ENCODE measurements around the gene SCFD2.
"Not testable (repeated sequence)": the region's sequence is repeated elsewhere in the genome, so short reads cannot be mapped to it uniquely, and the experiment has no call there.

SCFD2 gene

DNA sequence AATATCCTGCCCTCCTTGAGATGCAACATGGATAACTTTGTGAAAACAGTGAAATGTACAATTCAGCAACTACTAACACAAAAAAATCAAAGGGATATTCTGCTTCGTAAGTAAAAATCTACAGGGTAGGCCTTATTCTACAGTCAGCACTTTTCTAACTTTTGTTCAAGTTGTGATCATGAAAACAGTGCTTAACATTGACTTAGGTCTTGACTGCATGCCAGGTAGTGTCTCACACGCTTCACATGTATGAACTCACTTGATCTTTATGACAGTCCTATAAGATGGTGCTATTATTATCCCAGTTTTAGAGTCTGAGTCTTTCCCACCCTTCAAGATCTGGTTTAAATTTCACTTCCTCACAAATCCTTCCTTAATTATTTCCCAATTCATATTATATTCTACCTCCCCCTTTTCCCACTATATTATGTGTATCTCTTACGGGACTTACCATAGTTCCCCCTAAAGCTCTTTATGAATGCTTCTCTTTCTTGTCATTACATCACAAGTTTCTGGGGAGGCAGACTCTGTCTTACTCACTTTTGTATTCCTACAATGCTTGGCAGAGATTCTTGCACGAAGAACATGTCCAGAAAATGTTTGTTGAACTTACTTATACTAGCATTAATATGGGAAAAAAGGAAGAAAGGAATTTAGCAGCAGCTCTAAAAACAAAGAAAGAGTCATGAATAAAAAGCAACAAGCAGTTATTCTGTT is 179.8 kb downstream of the SCFD2 start:
- no peak for DNase-seq

DNA sequence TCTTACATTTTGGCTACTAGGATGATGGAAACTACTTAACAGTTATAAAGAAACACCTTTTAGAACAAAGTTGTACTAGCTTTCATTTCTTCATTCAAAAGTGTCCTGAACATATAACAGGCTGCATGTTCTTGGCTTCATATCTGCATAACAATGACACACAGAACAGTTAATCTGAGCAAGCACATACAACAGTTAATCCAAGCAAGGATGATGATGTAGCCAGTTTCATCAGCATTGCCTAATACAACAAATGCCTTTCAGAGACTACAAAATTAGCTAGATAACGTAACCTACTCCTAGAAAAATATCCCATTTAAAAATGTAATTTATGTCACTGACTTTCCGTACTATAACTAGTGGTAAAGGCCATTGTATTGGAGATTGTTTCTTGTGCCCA is 182.1 kb downstream of the SCFD2 start:
- DNase-seq: no peak

DNA sequence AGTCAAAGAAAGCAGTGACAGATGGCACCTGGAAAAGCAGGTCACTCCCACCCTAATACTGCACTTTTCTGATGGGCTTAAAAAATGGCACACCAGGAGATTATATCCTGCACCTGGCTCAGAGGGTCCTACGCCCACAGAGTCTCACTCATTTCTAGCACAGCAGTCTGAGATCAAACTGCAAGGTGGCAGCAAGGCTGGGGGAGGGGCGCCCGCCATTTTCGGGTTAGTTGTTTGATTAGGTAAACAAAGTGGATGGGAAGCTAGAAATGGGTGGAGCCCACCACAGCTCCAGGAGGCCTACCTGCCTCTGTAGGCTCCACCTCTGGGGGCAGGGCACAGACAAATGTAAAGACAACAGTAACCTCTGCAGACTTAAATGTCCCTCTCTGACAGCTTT is 188.1 kb downstream of the SCFD2 start:
- DNase-seq: not testable (repeated sequence)

DNA sequence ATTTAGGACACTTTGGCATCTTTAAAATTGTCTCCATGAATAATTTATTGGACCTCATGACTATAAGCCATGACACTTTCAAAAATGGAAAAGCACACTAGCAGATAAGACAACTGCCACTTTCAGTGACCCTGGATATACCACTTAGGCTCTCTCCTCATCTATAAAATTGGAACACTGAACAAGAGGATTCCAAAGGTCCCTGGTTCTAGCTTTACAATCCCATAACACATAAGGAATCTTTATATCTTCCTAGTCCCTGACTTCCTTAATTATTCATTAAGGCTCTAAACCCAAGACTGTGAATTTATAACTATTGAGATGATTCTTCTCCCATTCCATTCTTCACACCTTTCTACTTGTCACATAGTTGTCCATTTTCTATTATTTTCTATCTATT is 190.2 kb downstream of the SCFD2 start:
- no peak for DNase-seq

DNA sequence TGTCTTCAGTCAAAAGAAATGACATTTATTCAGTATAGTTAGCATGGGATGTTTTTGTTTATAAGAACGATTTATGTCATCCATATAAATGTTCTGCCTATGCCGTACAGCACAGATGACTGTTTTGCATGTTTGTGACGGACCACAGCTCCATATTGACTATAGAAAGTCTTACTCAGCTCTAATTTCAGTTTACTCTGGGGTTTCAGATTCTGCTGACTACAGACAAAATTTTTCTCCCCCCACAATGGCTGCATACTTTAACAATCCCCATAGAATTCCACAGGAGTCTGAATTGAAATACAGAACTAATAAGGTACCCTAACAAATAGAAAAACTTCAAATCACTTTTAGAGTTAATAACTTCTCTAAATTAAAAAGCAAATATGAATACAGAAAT is 191.0 kb downstream of the SCFD2 start:
- DNase-seq: no peak

DNA sequence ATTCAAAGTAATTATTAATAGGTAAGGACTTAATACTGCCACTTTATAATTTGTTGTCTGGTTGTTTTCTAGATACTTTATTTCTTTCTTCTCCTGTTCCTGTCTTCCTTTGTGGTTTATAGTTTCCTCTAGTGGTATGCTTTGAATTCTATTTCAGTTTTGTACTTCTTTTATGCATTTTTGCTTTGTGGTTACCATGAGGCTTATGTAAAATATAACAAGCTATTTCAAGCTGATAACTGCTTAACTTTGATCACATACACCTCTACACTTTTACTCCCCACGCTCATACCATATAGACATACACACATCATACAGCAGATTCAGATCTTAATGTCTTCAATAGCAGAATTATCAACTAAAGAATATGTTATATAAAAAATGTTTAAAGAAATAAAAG is 192.3 kb downstream of the SCFD2 start:
- no peak for DNase-seq

DNA sequence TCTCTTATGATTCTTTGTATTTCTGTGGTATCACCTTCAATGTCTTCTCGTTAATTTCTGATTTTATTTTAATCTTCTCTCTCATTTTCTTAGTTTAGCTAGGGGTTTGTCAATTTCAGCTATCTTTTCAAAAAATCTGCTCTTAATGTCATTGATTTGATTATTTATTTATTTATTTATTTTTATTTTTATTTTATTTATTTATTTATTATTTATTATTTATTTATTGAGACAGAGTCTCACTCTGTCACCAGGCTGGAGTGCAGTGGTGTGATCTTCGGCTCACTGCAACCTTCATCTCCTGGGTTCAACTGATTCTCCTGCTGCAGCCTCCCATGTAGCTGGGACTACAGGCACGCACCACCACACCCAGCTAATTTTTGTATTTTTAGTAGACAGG is 194.1 kb downstream of the SCFD2 start:
- no peak for DNase-seq

DNA sequence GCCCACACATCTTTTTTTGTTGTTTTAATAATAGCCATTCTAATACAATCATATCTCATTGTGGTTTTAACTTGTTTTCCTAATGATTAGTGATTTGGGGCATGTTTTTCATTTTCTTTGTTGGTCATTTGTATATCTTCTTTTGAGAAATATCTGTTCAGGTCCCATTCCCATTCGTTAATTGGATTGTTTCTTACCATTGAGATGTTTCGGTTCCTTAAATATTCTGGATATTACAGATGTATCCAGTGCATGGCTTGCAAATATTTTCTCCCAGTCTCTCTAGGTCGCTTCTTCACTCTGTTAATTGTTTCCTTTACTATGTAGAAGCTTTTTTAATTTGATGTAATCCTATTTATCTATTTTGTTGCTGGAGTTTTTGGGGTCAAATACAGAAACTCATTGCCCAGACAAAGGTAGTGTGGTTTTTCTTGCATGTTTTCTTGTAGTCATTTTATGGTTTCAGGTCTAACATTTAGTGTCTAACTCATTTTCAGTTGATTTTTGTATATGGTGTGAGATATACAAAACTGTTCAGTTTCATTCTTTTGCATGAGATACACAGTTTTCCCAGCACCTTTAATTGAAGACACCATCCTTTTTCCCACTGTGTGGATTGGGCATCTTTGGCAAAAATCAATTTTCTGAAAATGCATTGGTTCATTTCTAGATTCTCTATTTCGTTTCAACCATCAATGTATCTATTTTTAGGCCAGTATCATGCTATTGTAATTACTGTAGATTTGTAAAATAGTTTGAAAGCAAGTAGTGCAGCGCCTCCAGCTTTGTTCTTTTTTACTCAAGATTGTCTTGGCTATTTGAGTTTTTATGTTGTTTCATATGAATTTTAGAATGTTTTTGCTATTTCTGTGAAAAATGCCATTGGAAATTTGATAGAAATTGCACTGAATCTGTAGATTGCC is 195.9 kb downstream of the SCFD2 start:
- DNase-seq: no peak

DNA sequence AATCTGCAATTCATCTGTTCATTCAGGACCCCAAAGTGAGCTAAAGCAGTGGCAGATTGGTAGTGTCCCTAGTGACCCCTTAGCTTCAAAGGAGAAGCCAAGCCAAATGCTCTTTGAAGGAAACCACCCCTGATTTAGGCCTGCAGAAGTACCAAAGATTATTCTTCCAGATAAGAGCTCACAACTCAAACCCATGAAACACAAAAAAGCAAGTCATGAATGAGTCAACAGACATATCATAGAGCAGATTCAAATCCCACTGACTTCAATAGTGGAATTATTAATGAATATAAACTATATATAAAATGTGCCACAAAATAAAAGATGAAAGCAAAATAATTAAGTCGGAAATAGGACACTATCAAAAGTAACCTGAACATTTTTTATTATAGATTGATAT is 197.6 kb downstream of the SCFD2 start:
- no peak for DNase-seq

DNA sequence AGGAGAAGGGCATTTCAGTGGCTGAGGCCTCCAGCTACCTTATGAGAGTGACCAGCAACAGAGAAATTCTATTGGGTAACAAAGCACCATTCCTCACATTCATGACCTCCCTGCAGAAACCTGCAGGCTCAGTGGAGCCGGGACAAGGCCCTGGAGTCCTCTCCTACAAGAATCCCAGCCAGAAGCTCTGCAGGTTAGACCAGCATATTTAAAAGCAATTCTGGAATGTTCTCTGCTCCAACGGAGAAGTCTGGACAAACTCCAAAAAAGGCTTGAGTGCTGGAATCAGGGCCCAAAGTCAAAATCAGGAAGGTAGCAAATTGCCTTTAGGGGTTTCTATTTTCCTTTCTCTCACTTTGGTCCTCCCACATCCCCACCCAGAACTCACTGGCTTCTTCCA is 202.9 kb downstream of the SCFD2 start:
- no peak for DNase-seq

DNA sequence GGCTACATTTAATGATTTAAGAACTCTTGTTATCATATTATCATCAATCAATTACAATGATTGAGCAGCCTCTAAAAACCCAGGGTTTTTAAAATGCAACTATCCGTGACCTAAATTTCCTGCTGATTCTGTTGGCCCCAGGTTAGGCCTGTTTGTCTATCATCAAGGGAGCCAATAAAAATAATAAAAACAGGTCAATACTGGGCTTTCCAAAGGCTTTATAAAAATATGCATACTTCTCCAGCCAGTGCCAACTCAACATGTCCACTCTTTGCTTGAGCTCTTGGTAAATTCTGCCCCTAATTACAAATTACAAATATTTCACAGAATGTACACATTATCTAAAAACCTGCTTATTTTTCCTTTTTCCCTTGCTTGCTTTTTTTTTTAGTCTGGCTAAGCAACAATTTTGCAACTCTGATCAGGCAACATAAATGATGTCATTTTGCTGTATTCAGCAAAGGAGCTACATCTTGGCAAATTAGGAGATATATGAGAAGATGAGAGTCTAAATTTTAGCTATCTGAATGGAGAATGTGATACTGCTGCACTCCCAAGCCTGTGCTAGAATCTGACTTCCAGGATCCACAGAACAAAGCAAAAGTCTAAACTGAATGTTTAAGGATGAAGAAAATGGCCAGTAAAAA is 204.0 kb downstream of the SCFD2 start:
- DNase-seq: no peak

DNA sequence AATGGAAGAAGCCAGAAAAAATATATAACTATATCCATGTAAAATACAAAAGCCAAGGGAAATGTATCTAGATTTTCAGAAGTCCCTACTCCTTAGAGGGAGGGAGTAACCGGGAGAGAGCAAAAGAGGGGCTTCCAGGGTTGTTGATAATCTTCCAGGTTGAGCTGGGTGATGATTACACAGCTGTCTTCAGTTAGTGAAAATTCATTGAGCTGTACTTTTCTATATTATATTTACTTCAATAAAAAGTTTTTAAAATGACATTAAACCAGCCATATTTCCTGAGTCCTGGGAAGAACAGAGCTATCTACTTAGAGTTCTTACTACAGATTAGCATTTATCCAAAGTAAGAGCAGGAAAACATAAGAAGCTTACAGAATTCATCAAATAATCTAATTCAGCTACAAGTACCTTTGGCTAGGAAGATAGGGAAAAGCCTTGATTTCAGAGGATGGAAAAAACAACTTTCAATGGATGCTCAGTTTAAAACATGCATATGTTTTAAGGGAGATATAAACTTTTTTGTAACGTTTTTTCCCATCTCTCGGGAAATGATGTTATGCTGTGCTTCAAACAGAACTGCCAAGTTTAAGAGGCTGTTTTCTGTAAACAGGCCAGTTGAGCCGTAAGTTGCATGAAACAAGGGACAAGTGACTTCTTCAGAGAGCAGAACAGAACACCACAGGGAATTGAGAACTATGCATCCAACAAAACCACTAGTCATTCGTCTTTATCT is 204.6 kb downstream of the SCFD2 start:
- DNase-seq: no peak

DNA sequence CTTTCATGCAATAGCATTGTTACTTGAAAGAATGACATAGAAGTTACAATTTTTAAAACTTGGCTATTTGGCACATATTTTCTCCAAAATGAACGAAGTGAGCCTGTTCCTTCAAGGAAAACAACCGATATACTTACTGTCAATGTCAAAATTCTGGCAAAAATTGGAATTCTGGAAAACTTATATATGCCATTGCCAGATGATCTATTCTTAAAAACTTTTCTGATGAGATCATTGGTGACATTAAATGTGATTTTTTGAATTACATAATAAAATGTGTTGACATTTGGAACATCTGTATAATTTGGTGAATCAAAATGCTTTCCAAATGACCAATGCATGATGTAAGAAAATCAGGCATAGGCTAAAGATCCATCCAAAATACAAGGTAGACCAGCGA is 209.0 kb downstream of the SCFD2 start:
- DNase-seq: no peak

DNA sequence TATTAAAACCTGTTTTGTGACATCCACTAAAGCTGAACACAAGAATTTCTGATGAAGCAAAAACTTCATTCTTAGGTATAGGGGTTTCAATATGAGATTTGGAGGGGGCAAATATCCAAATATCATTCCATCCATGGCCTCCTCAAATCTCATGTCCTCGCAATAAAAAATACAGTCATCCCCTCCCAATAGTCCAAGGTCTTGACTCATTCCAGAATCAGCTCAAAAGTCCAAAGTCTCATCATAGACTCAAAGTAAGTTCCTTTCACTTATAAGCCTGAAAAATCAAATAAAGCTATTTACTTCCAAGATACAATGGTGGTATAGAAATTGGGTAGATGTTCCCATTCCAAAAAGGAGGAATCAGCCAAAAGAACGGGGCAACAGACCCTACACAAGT is 213.4 kb downstream of the SCFD2 start:
- no peak for DNase-seq

DNA sequence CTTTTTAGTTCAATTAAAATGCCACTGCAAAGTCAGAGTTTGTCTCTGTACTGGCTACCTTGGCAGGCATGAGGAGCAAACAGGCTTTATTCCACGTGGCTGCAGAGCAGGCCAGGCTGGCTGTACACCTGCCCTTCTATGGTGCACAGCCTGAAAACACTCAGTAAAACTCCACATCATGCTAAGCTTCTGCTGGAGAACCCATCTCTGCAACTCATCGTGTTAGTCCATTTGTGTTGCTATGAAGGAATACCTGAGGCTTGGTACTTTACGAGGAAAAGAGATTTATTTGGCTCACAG is 214.4 kb downstream of the SCFD2 start:
- no peak for DNase-seq

DNA sequence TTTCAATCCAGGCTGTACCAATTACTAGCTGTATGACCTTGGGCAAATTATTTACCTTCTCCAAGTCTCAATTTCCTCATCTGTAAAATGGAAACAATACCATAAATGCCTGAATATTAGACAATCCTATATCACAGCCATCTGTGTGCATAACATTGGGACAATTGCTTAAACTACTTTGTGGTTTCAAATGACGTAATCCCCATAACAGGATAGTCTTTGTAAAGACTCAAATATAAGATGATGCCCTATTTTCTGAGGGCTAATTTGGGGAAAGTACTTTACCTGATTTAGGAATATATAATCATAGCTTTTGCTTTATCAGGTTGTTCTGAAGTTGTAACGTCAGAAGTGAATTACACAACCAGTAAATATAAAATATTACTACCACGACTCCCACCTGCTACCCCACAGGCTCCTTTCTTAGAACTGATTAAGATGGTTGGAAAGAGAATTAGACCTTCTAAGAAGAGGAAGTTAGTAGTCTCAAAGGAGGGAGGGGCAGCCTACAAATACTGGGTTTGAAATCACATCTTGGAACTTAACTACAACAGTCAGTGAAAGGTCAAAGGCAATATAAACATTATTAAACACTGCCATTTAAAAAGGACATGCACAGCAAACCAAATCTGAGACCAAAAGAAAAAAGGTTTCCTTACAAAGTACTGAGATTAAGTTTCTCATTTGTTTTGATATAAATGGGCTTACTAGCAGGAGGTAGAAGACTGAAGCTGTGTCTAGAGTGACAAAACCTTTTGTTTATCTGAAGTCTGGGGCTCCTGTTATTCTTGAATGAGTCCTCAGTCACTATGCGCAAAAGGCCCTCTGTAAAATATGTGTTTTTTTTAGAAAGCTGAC is 215.0 kb downstream of the SCFD2 start:
- no peak for DNase-seq

DNA sequence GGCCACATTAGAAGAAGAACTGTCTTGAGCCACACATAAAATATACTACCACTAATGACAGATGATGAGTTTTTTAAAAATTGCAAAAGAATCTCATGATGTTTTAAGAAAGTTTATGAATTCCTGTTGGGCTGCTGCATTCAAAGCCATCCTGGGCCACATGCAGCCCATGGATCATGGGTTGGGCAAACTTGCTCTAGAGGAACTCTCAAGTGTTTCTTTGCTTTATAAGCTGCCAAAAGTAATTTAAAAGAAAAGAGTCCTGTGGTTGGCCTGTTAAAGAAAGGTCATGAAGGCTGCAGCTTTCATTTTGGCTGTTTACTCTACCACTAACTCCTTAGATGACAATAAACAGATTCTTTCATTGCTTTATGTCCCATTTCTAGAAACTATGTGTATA is 218.2 kb downstream of the SCFD2 start:
- DNase-seq: no peak

DNA sequence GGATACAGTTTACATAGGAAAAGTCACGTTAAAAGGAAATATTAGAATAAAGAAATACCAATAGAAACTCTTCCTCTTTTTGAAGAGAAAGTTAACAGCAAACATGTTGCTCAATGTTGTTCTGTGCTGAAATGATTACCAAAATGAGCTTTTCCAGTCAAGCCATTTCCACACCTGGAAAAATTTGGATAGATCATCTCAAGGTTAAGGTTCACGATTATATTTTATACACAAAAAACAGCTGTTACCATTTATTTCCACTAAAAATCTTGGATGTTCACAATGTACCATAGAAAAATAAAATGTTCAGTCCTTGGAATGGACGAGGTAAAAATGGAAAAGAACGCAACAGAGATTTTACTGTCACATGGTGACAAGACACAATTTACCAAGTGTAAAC is 218.7 kb downstream of the SCFD2 start:
- DNase-seq: no peak

DNA sequence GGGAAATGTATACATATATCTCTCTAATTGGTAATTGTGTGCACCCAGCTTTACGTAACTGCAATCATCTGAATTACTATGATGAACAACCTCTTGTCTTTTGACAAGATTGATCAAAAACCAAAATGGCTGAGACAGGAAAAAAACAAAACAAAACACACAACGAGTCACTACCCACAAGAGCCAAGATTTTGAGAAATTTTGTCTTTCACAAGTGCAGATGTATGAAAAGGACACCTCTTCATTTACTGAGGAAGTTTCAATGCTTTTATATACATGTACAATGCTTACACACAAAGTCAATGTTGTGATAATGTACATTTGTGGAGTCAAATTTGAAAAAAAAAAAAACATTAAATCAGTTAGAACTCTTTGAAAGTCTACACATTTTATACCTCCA is 224.6 kb downstream of the SCFD2 start:
- no peak for DNase-seq

DNA sequence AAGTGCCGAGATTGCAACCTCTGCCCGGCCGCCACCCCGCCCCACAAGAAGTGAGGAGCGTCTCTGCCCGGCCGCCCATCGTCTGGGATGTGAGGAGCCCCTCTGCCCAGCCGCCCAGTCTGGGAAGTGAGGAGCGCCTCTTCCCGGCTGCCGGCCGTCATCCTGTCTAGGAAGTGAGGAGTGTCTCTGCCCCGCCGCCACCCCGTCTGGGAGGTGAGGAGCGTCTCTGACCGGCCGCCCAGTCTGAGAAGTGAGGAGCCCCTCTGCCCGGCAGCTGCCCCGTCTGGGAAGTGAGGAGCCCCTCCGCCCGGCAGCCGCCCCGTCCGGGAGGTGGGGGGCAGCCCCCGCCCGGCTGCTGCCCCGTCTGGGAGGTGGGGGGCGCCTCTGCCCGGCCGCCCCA is 226.6 kb downstream of the SCFD2 start:
- DNase-seq: not testable (repeated sequence)

DNA sequence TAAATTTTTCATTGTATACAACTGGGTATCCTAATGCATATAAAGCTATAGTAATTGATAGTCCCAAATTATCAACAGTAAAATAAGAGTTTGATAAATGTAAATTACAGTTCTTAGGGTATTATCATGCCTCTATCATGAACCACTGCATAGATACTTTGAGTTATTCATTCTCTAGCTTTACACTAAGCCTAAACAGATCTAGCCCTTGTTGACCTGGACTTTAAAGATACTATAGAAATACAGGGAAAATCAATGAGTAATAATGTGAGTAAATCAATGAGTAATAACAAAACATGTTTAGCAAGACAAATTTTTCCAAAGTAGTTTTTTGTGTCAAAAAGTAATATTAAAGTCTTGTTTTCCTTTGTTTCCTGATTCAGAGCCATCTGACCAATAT is 228.4 kb downstream of the SCFD2 start:
- DNase-seq: no peak

DNA sequence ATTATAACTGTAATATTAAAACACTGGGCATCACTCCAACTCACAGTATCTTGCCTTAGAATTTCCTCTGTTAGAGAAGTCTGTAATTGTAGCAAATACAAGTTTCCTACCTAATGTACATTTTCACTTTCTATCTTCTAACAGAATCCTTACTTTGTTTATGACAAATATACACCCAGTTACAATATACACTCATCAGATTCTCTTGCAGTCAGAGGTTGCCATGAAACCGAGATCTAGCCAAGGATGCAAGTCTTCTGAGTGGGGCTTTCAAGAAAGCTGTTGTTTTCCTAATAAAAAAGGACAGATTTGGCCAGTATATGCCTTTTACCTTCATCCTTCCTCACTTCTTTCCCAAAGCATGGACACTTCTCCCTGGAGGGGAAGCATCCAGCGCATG is 228.9 kb downstream of the SCFD2 start:
- no peak for DNase-seq
